HEK293 (cell line): Measurements from ENCODE around the gene GAMT.
A peak's percentile ranks its signal among the peaks of the same experiment; 100 is the strongest.

Experiments
- CTCF ChIA-PET: fragments of 350-600 bp; formaldehyde crosslinking; extraction: SDS; loops from one replicate; lab custom pipeline; 2021; ENCODE audit warnings: antibody characterized with exemption; lab: Yijun Ruan, JAX
- POLR2A ChIA-PET: fragments of 300-600 bp; formaldehyde crosslinking; extraction: SDS; loops from one replicate; lab custom pipeline; 2020; ENCODE audit warnings: antibody characterized with exemption, inconsistent platforms; lab: Yijun Ruan, JAX
- H3K27ac ChIP-seq: fragments of 200-500 bp; sonication (Bioruptor generic); 2 replicates; pipeline ENCODE4 v1.5.1; 2014; ENCODE audit warnings: low read depth, low read length, control low read depth, inconsistent platforms; ENCODE audit errors: extremely low read depth
- H3K36me3 ChIP-seq, 2 experiments: fragments of 200-500 bp in 1 of 2; sonication (Bioruptor generic) in 1 of 2; 1 replicate in 1 of 2; 2 replicates in 1 of 2; pipeline ENCODE4 v1.5.1; 2014 to 2017; ENCODE audit warnings: inconsistent platforms in 2 of 2, low read length in 2 of 2; ENCODE audit not compliant: control insufficient read depth in 2 of 2, insufficient read depth in 1 of 2
- H3K4me1 ChIP-seq: fragments of 200-500 bp; sonication (Bioruptor generic); 2 replicates; pipeline ENCODE4 v1.5.1; 2014; ENCODE audit warnings: mild to moderate bottlenecking, low read length, inconsistent platforms; ENCODE audit not compliant: control insufficient read depth, insufficient read depth
- H3K4me3 ChIP-seq: 2 replicates; pipeline ENCODE4 v1.5.1; 2011; ENCODE audit warnings: low read depth, mild to moderate bottlenecking, control low read depth, low read length, moderate library complexity
- H3K9me3 ChIP-seq: fragments of 200-500 bp; sonication (Bioruptor generic); 2 replicates; pipeline ENCODE4 v1.5.1; 2014; ENCODE audit warnings: low read depth, low read length, inconsistent platforms; ENCODE audit not compliant: control insufficient read depth, insufficient read depth
- BCL11B ChIP-seq: fragments of 450-650 bp; formaldehyde crosslinking; IDR thresholded peaks from 2 replicates; pipeline ENCODE4 v1.5.1; 2016; ENCODE audit warnings: low read depth, missing biosample characterization, missing genetic modification characterization
- GLIS2 ChIP-seq: fragments of 450-650 bp; formaldehyde crosslinking; IDR thresholded peaks from 2 replicates; pipeline ENCODE4 v1.5.1; 2016; ENCODE audit warnings: missing biosample characterization, missing genetic modification characterization
- HOXA7 ChIP-seq: sonication (generic); formaldehyde crosslinking; IDR thresholded peaks from 2 replicates; pipeline ENCODE4 v1.8.1; 2022; ENCODE audit warnings: missing genetic modification reagents, borderline replicate concordance
- IKZF3 ChIP-seq: fragments of 450-650 bp; IDR thresholded peaks from 2 replicates; pipeline ENCODE4 v1.5.0; 2018; ENCODE audit warnings: missing biosample characterization, mild to moderate bottlenecking, missing genetic modification characterization, moderate library complexity
- KLF1 ChIP-seq: fragments of 450-650 bp; formaldehyde crosslinking; IDR thresholded peaks from 2 replicates; pipeline ENCODE4 v1.5.1; 2016; ENCODE audit warnings: missing biosample characterization, missing genetic modification characterization
- PRDM6 ChIP-seq: fragments of 450-650 bp; formaldehyde crosslinking; IDR thresholded peaks from 2 replicates; pipeline ENCODE4 v1.5.1; 2017; ENCODE audit warnings: missing biosample characterization, missing genetic modification characterization
- REPIN1 ChIP-seq: fragments of 450-650 bp; formaldehyde crosslinking; IDR thresholded peaks from 2 replicates; pipeline ENCODE4 v1.5.1; 2017; ENCODE audit warnings: missing biosample characterization, missing genetic modification characterization, low read depth
- SCRT1 ChIP-seq: fragments of 450-650 bp; formaldehyde crosslinking; IDR thresholded peaks from 2 replicates; pipeline ENCODE4 v1.5.1; 2016; ENCODE audit warnings: missing biosample characterization, missing genetic modification characterization, borderline replicate concordance
- SCRT2 ChIP-seq: fragments of 450-650 bp; formaldehyde crosslinking; IDR thresholded peaks from 2 replicates; pipeline ENCODE4 v1.5.1; 2016; ENCODE audit warnings: missing biosample characterization, missing genetic modification characterization
- ZBTB17 ChIP-seq: fragments of 450-650 bp; formaldehyde crosslinking; IDR thresholded peaks from 2 replicates; pipeline ENCODE4 v1.5.1; 2016; ENCODE audit warnings: missing biosample characterization, missing genetic modification characterization
- ZBTB20 ChIP-seq: fragments of 450-650 bp; formaldehyde crosslinking; IDR thresholded peaks from 2 replicates; pipeline ENCODE4 v1.5.1; 2016; ENCODE audit warnings: missing biosample characterization, missing genetic modification characterization
- ZBTB7A ChIP-seq: fragments of 450-650 bp; formaldehyde crosslinking; IDR thresholded peaks from 2 replicates; pipeline ENCODE4 v1.5.1; 2016; ENCODE audit warnings: low read depth, missing biosample characterization, missing genetic modification characterization
- ZNF169 ChIP-seq: fragments of 450-650 bp; formaldehyde crosslinking; IDR thresholded peaks from 2 replicates; pipeline ENCODE4 v1.5.1; 2016; ENCODE audit warnings: missing biosample characterization, missing genetic modification characterization
- ZNF174 ChIP-seq: fragments of 450-650 bp; formaldehyde crosslinking; IDR thresholded peaks from 2 replicates; pipeline ENCODE4 v1.5.0; 2017; ENCODE audit warnings: missing biosample characterization, mild to moderate bottlenecking, missing genetic modification characterization
- ZNF214 ChIP-seq: fragments of 450-650 bp; formaldehyde crosslinking; IDR thresholded peaks from 2 replicates; pipeline ENCODE4 v1.5.1; 2017; ENCODE audit warnings: missing biosample characterization, mild to moderate bottlenecking, missing genetic modification characterization, borderline replicate concordance
- ZNF221 ChIP-seq: fragments of 450-650 bp; formaldehyde crosslinking; IDR thresholded peaks from 2 replicates; pipeline ENCODE4 v1.5.1; 2017; ENCODE audit warnings: missing biosample characterization, missing genetic modification characterization, borderline replicate concordance
- ZNF335 ChIP-seq: fragments of 450-650 bp; formaldehyde crosslinking; conservative IDR thresholded peaks from 2 replicates; pipeline ENCODE4 v1.5.1; 2016; ENCODE audit warnings: missing biosample characterization, missing genetic modification characterization
- ZNF391 ChIP-seq: fragments of 450-650 bp; formaldehyde crosslinking; IDR thresholded peaks from 2 replicates; pipeline ENCODE4 v1.5.1; 2016; ENCODE audit warnings: low read depth, missing biosample characterization, missing genetic modification characterization, borderline replicate concordance
- ZNF416 ChIP-seq: fragments of 450-650 bp; formaldehyde crosslinking; IDR thresholded peaks from 2 replicates; pipeline ENCODE4 v1.5.1; 2016; ENCODE audit warnings: missing biosample characterization, missing genetic modification characterization
- ZNF510 ChIP-seq: fragments of 450-650 bp; formaldehyde crosslinking; IDR thresholded peaks from 2 replicates; pipeline ENCODE4 v1.5.1; 2018; ENCODE audit warnings: mild to moderate bottlenecking, missing genetic modification characterization, missing biosample characterization; ENCODE audit not compliant: insufficient replicate concordance
- ZNF596 ChIP-seq: fragments of 450-650 bp; IDR thresholded peaks from 2 replicates; pipeline ENCODE4 v1.5.0; 2018; ENCODE audit warnings: missing biosample characterization, mild to moderate bottlenecking, missing genetic modification characterization, moderate library complexity
- ZNF704 ChIP-seq: fragments of 450-650 bp; formaldehyde crosslinking; IDR thresholded peaks from 2 replicates; pipeline ENCODE4 v1.5.1; 2016; ENCODE audit warnings: missing biosample characterization, missing genetic modification characterization
- ZNF768 ChIP-seq: fragments of 450-650 bp; formaldehyde crosslinking; IDR thresholded peaks from 2 replicates; pipeline ENCODE4 v1.5.1; 2018; ENCODE audit warnings: missing biosample characterization, mild to moderate bottlenecking, missing genetic modification characterization
- ZNF791 ChIP-seq: fragments of 450-650 bp; formaldehyde crosslinking; IDR thresholded peaks from 2 replicates; pipeline ENCODE4 v1.5.1; 2016; ENCODE audit warnings: missing biosample characterization, missing genetic modification characterization
- ZXDB ChIP-seq: fragments of 450-650 bp; formaldehyde crosslinking; IDR thresholded peaks from 2 replicates; pipeline ENCODE4 v1.5.1; 2016; ENCODE audit warnings: missing biosample characterization, missing genetic modification characterization

Gene GAMT

GRCh38 chr19:1386945-1387683 lies 14.2 kb downstream of the GAMT start (continued):
- no peak for TF ChIP-seq ZNF214 (tag by site-specific recombination)
- no peak for TF ChIP-seq IKZF3 (tag by site-specific recombination)
- TF ChIP-seq ZNF221 (tag by site-specific recombination) = no peak
- no peak for TF ChIP-seq ZNF704 (tag by site-specific recombination)
- no peak for TF ChIP-seq ZNF768 (tag by site-specific recombination)
- TF ChIP-seq BCL11B = no peak
- TF ChIP-seq ZNF335 = no peak
- no peak for TF ChIP-seq HOXA7 (CRISPR knock-in tag)
- TF ChIP-seq ZBTB7A (tag by site-specific recombination) = no peak
- TF ChIP-seq ZNF169 = no peak

- no peak for TF ChIP-seq ZNF416
- TF ChIP-seq KLF1 (tag by site-specific recombination) = no peak
- TF ChIP-seq, all 188 proteins: peak for 0
- POLR2A ChIA-PET = no interaction called here
- H3K4me3 ChIP-seq = no peak overlapping the region
- H3K27ac ChIP-seq = no peak overlapping the region
- H3K9me3 ChIP-seq = no peaks in the 10 kb centered on the region
- 0 out of 2 replicates have a peak, but pooled peaks cover 3% of the 10 kb centered on the region for H3K4me1 ChIP-seq
- peaks cover 0 to 36% of the 10 kb centered on the region in 2 experiments; a peak in 1 of 3 replicates for H3K36me3 ChIP-seq
- CTCF ChIA-PET = no interaction called here
Observed at GRCh38 chr19:1385816-1386215, 15.5 kb downstream of the GAMT start.

GRCh38 chr19:1384478-1385110 lies 16.7 kb downstream of the GAMT start:
- Histone ChIP-seq H3K4me1 (0 out of 2 replicates have a peak, but pooled peaks cover 3% of the 10 kb centered on the region), H3K4me3 (peak overlapping the region; percentile 83), H3K36me3 (peaks cover 0 to 28% of the 10 kb centered on the region in 2 experiments; a peak in 1 of 3 replicates), H3K9me3 (no peaks in the 10 kb centered on the region), H3K27ac (no peak overlapping the region; the same call in 1 of the 2 replicates)
- CTCF ChIA-PET = interaction anchor here (0.7 kb wide), 1 partner anchor 968 kb away, joined by 3 read pairs; no protein-coding TSS in a partner anchor
- TF ChIP-seq REPIN1 (tag by site-specific recombination) = no peak
- TF ChIP-seq ZNF335 = peak; percentile 45
- no peak for TF ChIP-seq ZNF510 (tag by site-specific recombination)
- TF ChIP-seq ZNF174 = no peak
- no peak for TF ChIP-seq ZNF791 (tag by site-specific recombination)
- no peak for TF ChIP-seq ZNF391 (tag by site-specific recombination)
- TF ChIP-seq SCRT1 (tag by site-specific recombination) = peak; percentile 54; the same call in 1 of the 2 replicates
- TF ChIP-seq PRDM6 (tag by site-specific recombination) = no peak
- no peak for TF ChIP-seq ZNF596 (tag by site-specific recombination)
- no peak for TF ChIP-seq ZXDB
- peak; percentile 69 for TF ChIP-seq ZBTB17 (tag by site-specific recombination)
- TF ChIP-seq GLIS2 (tag by site-specific recombination) = no peak
- TF ChIP-seq ZBTB20 = no peak
- no peak for TF ChIP-seq ZNF214 (tag by site-specific recombination)
- peak; percentile 51 for TF ChIP-seq SCRT2 (tag by site-specific recombination)
- POLR2A ChIA-PET = no interaction called here
